ENCODE measurements around the gene KIF18A. TPM values are rescaled to one million over a fixed set of nuclear protein-coding genes. Genes with fewer than 3 reads are reported as not detected.
A peak's percentile ranks its signal among the peaks of the same experiment; 100 is the strongest.

Gene KIF18A
- total and polyA plus RNA-seq, 9 of the 15 experiments (the other 6 are each of a cell fraction or from before 2014, with no cell fraction given): 15.1 to 36.1 (median 24.3) TPM

GRCh38 chr11:28107750-28108618, at the start of gene KIF18A, which contains the start of gene METTL15 (continued):
- TF ChIP-seq BRD4 (IDR thresholded peaks at IDR 0.05) (peak; percentile 77; the same call in 1 of the 2 replicates), MAZ (CRISPR knock-in tag; conservative IDR thresholded peaks at IDR 0.05 in 1 of 2, IDR thresholded peaks at IDR 0.05 in 1 of 2) (peak; percentile 8 to 69; a peak in 2 of 4 replicates), ILK (tag; IDR thresholded peaks at IDR 0.05; ENCODE audit: borderline replicate concordance, low read depth) (no peak), TCFL5 (CRISPR knock-in tag; conservative IDR thresholded peaks at IDR 0.05) (no peak), ID3 (CRISPR knock-in tag; IDR thresholded peaks at IDR 0.05) (no peak), ID3 (tag; IDR thresholded peaks at IDR 0.05) (no peak), IFI16 (CRISPR knock-in tag; IDR thresholded peaks at IDR 0.05) (no peak), MITF (IDR thresholded peaks at IDR 0.05) (no peak), ELF1 (tag; IDR thresholded peaks at IDR 0.05) (peak; percentile 63), SNIP1 (IDR thresholded peaks at IDR 0.05; ENCODE audit: low read depth) (no peak), ZNF449 (CRISPR knock-in tag; IDR thresholded peaks at IDR 0.05) (no peak), CLOCK (CRISPR knock-in tag; IDR thresholded peaks at IDR 0.05; ENCODE audit: borderline replicate concordance) (no peak), POLR2G (IDR thresholded peaks at IDR 0.05; ENCODE audit: low read depth, low read length) (peak; percentile 93), KAT2B (IDR thresholded peaks at IDR 0.05; ENCODE audit: low read depth, low read length) (no peak), PHB (CRISPR knock-in tag; IDR thresholded peaks at IDR 0.05) (no peak), OTX1 (CRISPR knock-in tag; IDR thresholded peaks at IDR 0.05) (no peak), ZBTB33 (CRISPR knock-in tag; IDR thresholded peaks at IDR 0.05) (no peak), ZNF197 (CRISPR knock-in tag; IDR thresholded peaks at IDR 0.05; ENCODE audit: low read depth) (no peak)

All from K562 (cell line).